ENCODE measurements around the gene KRT78. TPM values are rescaled to one million over a fixed set of nuclear protein-coding genes. Genes with fewer than 3 reads are reported as not detected.
A peak's percentile ranks its signal among the peaks of the same experiment; 100 is the strongest.

KRT78 gene
- total and polyA plus RNA-seq, 9 of the 15 experiments (the other 6 are each of a cell fraction or from before 2014, with no cell fraction given): not detected

DNA sequence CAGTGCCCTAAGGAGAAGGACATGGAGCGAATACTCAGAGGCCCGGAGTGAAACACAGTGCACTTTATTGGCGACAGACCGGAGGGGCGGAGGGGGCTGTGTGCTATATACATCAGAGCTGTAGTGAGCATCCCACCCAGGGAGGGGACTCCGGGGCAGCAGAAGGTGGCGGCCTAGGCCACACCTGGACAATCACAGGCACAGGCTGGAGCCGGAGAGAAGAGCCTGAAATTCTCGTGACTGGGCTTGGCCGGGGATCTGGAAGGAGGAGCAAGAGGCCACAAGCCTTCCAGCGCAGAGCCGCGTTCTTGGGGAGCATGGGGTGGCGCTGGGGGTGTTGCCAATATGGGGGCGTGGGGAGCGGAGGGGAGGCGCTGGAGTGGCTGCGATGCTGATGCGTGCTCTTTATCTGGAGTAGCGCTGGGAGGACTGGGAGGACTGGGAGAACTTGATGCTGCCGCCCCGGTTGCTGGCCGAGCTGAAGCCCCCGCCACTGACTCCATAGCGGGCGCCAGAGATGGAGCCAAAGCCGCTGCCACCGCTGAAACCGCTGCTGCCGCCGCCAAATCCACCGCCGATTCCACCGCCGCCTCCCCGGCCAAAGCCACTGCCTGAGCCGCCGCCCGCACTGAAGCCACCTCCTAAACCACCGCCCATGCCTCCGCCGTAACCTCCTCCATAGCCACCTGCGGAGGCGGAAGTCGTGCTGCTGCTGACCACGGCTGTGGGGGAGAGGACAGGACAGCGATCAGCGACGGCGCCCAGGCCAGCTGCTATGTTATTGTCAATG, 59.0 kb downstream of the KRT78 start (continued):
- TF ChIP-seq, protein P1, sequence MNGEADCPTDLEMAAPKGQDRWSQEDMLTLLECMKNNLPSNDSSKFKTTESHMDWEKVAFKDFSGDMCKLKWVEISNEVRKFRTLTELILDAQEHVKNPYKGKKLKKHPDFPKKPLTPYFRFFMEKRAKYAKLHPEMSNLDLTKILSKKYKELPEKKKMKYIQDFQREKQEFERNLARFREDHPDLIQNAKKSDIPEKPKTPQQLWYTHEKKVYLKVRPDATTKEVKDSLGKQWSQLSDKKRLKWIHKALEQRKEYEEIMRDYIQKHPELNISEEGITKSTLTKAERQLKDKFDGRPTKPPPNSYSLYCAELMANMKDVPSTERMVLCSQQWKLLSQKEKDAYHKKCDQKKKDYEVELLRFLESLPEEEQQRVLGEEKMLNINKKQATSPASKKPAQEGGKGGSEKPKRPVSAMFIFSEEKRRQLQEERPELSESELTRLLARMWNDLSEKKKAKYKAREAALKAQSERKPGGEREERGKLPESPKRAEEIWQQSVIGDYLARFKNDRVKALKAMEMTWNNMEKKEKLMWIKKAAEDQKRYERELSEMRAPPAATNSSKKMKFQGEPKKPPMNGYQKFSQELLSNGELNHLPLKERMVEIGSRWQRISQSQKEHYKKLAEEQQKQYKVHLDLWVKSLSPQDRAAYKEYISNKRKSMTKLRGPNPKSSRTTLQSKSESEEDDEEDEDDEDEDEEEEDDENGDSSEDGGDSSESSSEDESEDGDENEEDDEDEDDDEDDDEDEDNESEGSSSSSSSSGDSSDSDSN (IDR thresholded peaks at IDR 0.05; ENCODE audit: borderline replicate concordance in 1 of 2, low read depth in 2 of 2, low read length in 2 of 2): peak; percentile 89 to 97; a peak in 3 of 4 replicates
- TF ChIP-seq TGIF2 (CRISPR knock-in tag; IDR thresholded peaks at IDR 0.05): no peak
- 0 out of 2 replicates have a peak, but pooled peaks have one; percentile 24 for TF ChIP-seq ATF7 (IDR thresholded peaks at IDR 0.05)
- TF ChIP-seq RBFOX2 (IDR thresholded peaks at IDR 0.05; ENCODE audit: low read depth, low read length): peak; percentile 68
- TF ChIP-seq TEAD4 (IDR thresholded peaks at IDR 0.05; ENCODE audit: low read length): peak; percentile 38; the same call in 1 of the 2 replicates
- TF ChIP-seq TEAD4 (CRISPR knock-in tag; IDR thresholded peaks at IDR 0.05; ENCODE audit: borderline replicate concordance): no peak
- no peak for TF ChIP-seq TCF7L2 (IDR thresholded peaks at IDR 0.05; ENCODE audit: low read depth, low read length)
- peak; percentile 66 for TF ChIP-seq ZNF263 (CRISPR knock-in tag; IDR thresholded peaks at IDR 0.05; ENCODE audit: borderline replicate concordance)
- TF ChIP-seq CBFA2T2 (conservative IDR thresholded peaks at IDR 0.05): peak; percentile 47; the same call in 1 of the 2 replicates
- TF ChIP-seq ZFP36 (IDR thresholded peaks at IDR 0.05; ENCODE audit: low read depth, low read length, partially characterized antibody): peak; percentile 36
- TF ChIP-seq MEF2D (tag; conservative IDR thresholded peaks at IDR 0.05; ENCODE audit: low read depth): no peak
- no peak for TF ChIP-seq ZNF12 (CRISPR knock-in tag; IDR thresholded peaks at IDR 0.05)
- no peak for TF ChIP-seq SIX5 (IDR thresholded peaks at IDR 0.05; ENCODE audit: borderline replicate concordance in 1 of 2, insufficient read depth in 1 of 2, low read depth in 1 of 2, low read length in 2 of 2)
- 0 out of 4 replicates have a peak, but pooled peaks of 1 of the 2 experiments have one; percentile 13 for TF ChIP-seq RAD21 (CRISPR knock-in tag; conservative IDR thresholded peaks at IDR 0.05 in 1 of 2, IDR thresholded peaks at IDR 0.05 in 1 of 2)
- TF ChIP-seq, protein P2, sequence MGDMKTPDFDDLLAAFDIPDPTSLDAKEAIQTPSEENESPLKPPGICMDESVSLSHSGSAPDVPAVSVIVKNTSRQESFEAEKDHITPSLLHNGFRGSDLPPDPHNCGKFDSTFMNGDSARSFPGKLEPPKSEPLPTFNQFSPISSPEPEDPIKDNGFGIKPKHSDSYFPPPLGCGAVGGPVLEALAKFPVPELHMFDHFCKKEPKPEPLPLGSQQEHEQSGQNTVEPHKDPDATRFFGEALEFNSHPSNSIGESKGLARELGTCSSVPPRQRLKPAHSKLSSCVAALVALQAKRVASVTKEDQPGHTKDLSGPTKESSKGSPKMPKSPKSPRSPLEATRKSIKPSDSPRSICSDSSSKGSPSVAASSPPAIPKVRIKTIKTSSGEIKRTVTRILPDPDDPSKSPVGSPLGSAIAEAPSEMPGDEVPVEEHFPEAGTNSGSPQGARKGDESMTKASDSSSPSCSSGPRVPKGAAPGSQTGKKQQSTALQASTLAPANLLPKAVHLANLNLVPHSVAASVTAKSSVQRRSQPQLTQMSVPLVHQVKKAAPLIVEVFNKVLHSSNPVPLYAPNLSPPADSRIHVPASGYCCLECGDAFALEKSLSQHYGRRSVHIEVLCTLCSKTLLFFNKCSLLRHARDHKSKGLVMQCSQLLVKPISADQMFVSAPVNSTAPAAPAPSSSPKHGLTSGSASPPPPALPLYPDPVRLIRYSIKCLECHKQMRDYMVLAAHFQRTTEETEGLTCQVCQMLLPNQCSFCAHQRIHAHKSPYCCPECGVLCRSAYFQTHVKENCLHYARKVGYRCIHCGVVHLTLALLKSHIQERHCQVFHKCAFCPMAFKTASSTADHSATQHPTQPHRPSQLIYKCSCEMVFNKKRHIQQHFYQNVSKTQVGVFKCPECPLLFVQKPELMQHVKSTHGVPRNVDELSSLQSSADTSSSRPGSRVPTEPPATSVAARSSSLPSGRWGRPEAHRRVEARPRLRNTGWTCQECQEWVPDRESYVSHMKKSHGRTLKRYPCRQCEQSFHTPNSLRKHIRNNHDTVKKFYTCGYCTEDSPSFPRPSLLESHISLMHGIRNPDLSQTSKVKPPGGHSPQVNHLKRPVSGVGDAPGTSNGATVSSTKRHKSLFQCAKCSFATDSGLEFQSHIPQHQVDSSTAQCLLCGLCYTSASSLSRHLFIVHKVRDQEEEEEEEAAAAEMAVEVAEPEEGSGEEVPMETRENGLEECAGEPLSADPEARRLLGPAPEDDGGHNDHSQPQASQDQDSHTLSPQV (IDR thresholded peaks at IDR 0.05): peak; percentile 53; the same call in 1 of the 2 replicates
- TF ChIP-seq CXXC5 (CRISPR knock-in tag; IDR thresholded peaks at IDR 0.05): peak; percentile 77
- no peak for TF ChIP-seq BRD9 (IDR thresholded peaks at IDR 0.05; ENCODE audit: low read depth, partially characterized antibody)
- peak in 1 of 3 experiments; percentile 68 for TF ChIP-seq YY1 (IDR thresholded peaks at IDR 0.05; ENCODE audit: borderline replicate concordance in 1 of 3, control insufficient read depth in 1 of 3, extremely low read depth in 1 of 3, insufficient read depth in 3 of 3, insufficient read length in 1 of 3, insufficient replicate concordance in 2 of 3, low read depth in 1 of 3, low read length in 2 of 3)
- peak; percentile 58 for TF ChIP-seq RBBP5 (IDR thresholded peaks at IDR 0.05; ENCODE audit: borderline replicate concordance, insufficient read depth, low read length, poor library complexity, severe bottlenecking)

All from K562 (cell line).